BE2C (cell line): ENCODE results near the gene ABCF3.

ENCODE experiments used
- DNase-seq: peaks from one replicate; pipeline ENCODE4 v3.0.0-alpha.2; 2020
- H3K27me3 ChIP-seq: fragments of 250-450 bp; sonication (Bioruptor Pico); 2 replicates; pipeline ENCODE4 v1.5.1; 2020; ENCODE audit warnings: mild to moderate bottlenecking
- H3K36me3 ChIP-seq: fragments of 250-450 bp; sonication (Bioruptor Pico); 2 replicates; pipeline ENCODE4 v1.5.1; 2020; ENCODE audit warnings: mild to moderate bottlenecking
- H3K4me1 ChIP-seq: fragments of 250-450 bp; sonication (Bioruptor Pico); 2 replicates; pipeline ENCODE4 v1.5.1; 2020
- H3K4me3 ChIP-seq: 2 replicates; pipeline ENCODE4 v1.5.1; 2011; ENCODE audit warnings: low read depth, low read length
- H3K9me3 ChIP-seq: fragments of 250-450 bp; sonication (Bioruptor Pico); 2 replicates; pipeline ENCODE4 v1.5.1; 2020
- CTCF ChIP-seq: IDR thresholded peaks from 2 replicates; pipeline ENCODE4 v1.5.1; 2012; ENCODE audit warnings: mild to moderate bottlenecking, low read depth, low read length

ABCF3 gene

GRCh38 chr3:184184546-184185230, 1.3 kb upstream of the ABCF3 start:
- no peaks in the 10 kb centered on the region for H3K27me3 ChIP-seq
- DNase-seq: no peak
- TF ChIP-seq CTCF: no peak
- H3K4me1 ChIP-seq: peaks cover 5% of the 10 kb centered on the region
- H3K36me3 ChIP-seq: peaks cover 66% of the 10 kb centered on the region
- H3K9me3 ChIP-seq: no peaks in the 10 kb centered on the region
- peak overlapping the region; percentile 49 for H3K4me3 ChIP-seq

GRCh38 chr3:184185461-184186183, 377 bp upstream of the ABCF3 start:
- Histone ChIP-seq H3K9me3 (no peaks in the 10 kb centered on the region), H3K4me1 (peaks cover 5% of the 10 kb centered on the region), H3K36me3 (peaks cover 66% of the 10 kb centered on the region), H3K4me3 (peak overlapping the region; percentile 98), H3K27me3 (no peaks in the 10 kb centered on the region)
- no peak for TF ChIP-seq CTCF
- peak; percentile 100 for DNase-seq

GRCh38 chr3:184186902-184187207, 856 bp downstream of the ABCF3 start:
- no peaks in the 10 kb centered on the region for H3K27me3 ChIP-seq
- H3K36me3 ChIP-seq: peaks cover 63% of the 10 kb centered on the region
- no peak for DNase-seq
- no peaks in the 10 kb centered on the region for H3K9me3 ChIP-seq
- no peak for TF ChIP-seq CTCF
- peak overlapping the region; percentile 98 for H3K4me3 ChIP-seq
- peaks cover 5% of the 10 kb centered on the region for H3K4me1 ChIP-seq

GRCh38 chr3:184188080-184188479, 2.1 kb downstream of the ABCF3 start:
- H3K4me1 ChIP-seq: peaks cover 5% of the 10 kb centered on the region
- H3K36me3 ChIP-seq: peaks cover 63% of the 10 kb centered on the region
- H3K27me3 ChIP-seq: no peaks in the 10 kb centered on the region
- no peak overlapping the region for H3K4me3 ChIP-seq
- no peaks in the 10 kb centered on the region for H3K9me3 ChIP-seq
- TF ChIP-seq CTCF: no peak
- DNase-seq: no peak

- H3K9me3 ChIP-seq: no peaks in the 10 kb centered on the region
- no peak for DNase-seq
- no peaks in the 10 kb centered on the region for H3K27me3 ChIP-seq
- H3K36me3 ChIP-seq: peaks cover 63% of the 10 kb centered on the region
- no peak overlapping the region for H3K4me3 ChIP-seq
- TF ChIP-seq CTCF: no peak
- peaks cover 5% of the 10 kb centered on the region for H3K4me1 ChIP-seq
Measured at GRCh38 chr3:184189421-184189820, 3.4 kb downstream of the ABCF3 start.

GRCh38 chr3:184192889-184193288, 6.9 kb downstream of the ABCF3 start:
- Histone ChIP-seq H3K9me3 (no peaks in the 10 kb centered on the region), H3K36me3 (peaks cover 62% of the 10 kb centered on the region), H3K4me1 (no peaks in the 10 kb centered on the region), H3K4me3 (no peak overlapping the region), H3K27me3 (no peaks in the 10 kb centered on the region)
- no peak for DNase-seq
- no peak for TF ChIP-seq CTCF
